GM12873 (cell line): ENCODE results near the gene MEP1A.

Experiments used
- TF ChIP-seq, protein P1 (sequence below): IDR thresholded peaks from 2 replicates; pipeline ENCODE4 v1.5.1; 2012; ENCODE audit warnings: low read depth, mild to moderate bottlenecking, moderate library complexity, low read length, control low read depth; ENCODE audit not compliant: insufficient read depth; ENCODE audit errors: missing control alignments

MEP1A gene, protein sequence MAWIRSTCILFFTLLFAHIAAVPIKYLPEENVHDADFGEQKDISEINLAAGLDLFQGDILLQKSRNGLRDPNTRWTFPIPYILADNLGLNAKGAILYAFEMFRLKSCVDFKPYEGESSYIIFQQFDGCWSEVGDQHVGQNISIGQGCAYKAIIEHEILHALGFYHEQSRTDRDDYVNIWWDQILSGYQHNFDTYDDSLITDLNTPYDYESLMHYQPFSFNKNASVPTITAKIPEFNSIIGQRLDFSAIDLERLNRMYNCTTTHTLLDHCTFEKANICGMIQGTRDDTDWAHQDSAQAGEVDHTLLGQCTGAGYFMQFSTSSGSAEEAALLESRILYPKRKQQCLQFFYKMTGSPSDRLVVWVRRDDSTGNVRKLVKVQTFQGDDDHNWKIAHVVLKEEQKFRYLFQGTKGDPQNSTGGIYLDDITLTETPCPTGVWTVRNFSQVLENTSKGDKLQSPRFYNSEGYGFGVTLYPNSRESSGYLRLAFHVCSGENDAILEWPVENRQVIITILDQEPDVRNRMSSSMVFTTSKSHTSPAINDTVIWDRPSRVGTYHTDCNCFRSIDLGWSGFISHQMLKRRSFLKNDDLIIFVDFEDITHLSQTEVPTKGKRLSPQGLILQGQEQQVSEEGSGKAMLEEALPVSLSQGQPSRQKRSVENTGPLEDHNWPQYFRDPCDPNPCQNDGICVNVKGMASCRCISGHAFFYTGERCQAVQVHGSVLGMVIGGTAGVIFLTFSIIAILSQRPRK

DNA sequence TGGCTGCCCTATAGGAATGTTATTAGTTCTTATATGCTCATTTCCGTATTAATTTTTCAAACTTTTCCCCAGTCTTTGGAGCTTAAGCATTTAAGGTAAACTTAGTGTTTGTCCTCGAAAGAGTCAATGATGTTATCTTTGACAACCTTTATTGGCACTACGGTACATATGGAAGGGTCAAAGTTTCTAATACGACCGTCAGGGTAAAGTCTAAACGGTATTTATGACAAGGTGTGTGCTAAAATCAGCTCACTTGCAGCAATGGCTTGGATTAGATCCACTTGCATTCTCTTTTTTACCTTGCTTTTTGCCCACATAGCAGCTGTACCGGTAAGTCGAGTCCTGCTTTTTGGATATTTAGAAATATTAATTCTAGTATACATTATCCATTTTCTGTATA lies at the start of gene MEP1A:
MEP1A (plus strand) TSS at position 252 of the 400 bp plus-strand sequence; CDS start at position 262, 10 bp downstream.
- TF ChIP-seq, protein P1, sequence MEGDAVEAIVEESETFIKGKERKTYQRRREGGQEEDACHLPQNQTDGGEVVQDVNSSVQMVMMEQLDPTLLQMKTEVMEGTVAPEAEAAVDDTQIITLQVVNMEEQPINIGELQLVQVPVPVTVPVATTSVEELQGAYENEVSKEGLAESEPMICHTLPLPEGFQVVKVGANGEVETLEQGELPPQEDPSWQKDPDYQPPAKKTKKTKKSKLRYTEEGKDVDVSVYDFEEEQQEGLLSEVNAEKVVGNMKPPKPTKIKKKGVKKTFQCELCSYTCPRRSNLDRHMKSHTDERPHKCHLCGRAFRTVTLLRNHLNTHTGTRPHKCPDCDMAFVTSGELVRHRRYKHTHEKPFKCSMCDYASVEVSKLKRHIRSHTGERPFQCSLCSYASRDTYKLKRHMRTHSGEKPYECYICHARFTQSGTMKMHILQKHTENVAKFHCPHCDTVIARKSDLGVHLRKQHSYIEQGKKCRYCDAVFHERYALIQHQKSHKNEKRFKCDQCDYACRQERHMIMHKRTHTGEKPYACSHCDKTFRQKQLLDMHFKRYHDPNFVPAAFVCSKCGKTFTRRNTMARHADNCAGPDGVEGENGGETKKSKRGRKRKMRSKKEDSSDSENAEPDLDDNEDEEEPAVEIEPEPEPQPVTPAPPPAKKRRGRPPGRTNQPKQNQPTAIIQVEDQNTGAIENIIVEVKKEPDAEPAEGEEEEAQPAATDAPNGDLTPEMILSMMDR, result no peak

DNA sequence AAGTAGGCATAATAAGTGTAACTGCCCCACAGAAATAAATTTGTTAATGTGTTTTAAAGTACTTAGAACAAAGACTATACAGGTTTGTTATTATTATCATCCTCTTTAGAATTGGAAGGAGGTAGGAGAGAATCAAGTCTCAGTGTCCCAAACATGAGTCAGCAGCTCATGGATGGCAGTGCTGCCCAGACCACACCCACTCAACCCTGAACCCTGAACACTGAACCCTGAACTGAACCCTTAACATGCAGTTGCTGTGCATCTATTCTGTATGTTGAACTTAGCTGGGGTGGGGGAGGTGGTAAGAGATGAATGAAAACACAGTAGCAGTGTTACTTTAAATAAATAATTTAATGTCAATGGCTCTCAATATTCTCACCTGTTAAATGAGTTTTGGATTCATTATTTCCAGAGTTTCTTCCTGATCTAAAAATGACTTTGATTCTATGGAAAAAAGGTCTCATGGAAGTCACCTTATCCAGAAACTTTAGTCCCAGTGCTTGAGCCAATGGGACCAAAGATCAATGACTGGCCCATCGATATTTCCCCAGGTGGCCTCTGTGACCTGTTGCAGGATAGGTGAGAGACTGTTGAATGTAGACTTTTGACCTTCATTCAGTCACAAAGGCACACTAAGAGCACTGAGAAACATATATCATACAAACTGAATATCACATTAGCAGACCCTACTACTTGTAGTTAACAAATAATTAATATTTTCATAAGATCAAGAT lies 49.6 kb upstream of the MEP1A start:
- TF ChIP-seq, protein P1, result no peak

DNA sequence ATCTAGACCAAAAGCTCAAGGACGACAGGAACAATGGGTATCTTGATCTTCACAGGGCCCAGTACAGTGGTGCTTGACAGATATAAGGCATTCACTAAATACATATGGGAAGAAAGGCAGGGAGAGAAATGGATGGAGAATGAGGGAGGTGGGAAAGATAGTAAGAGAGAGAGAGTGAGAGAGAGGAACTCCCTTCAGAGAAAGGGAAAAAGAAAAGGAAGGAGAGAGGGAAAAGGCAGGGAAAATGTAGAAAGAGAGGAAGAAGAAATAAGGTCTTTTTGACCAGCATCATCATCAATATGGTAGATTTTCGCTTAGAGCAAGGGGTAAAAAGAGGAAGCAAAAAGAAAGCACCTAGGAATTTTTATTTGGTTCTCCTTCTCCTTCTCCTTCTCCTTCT lies 47.2 kb upstream of the MEP1A start:
- TF ChIP-seq, protein P1, result no peak

DNA sequence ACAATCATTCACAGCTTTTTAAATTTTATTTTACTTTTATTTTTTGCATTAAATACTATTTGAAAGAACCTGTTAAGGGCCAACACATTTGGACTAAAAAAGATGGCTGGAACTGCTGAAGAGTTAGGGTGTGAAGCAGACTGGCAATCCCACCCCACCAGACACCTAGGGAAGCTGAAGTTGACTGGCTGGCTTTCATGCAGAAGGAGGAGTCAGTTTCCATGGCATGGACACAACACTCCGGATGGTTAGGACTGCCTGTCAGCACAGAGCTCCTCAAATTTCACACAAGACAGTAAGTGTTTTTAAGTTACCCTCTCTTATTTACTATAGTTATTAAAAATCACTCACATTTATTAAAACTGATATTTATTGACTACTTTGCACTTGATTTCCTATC lies 46.5 kb upstream of the MEP1A start, which contains the start of gene ANKRD66:
ANKRD66 (plus strand) TSS at position 238 of the 400 bp plus-strand sequence. CDS start 5,016 bp downstream, outside the sequence.
- TF ChIP-seq, protein P1, result no peak

DNA sequence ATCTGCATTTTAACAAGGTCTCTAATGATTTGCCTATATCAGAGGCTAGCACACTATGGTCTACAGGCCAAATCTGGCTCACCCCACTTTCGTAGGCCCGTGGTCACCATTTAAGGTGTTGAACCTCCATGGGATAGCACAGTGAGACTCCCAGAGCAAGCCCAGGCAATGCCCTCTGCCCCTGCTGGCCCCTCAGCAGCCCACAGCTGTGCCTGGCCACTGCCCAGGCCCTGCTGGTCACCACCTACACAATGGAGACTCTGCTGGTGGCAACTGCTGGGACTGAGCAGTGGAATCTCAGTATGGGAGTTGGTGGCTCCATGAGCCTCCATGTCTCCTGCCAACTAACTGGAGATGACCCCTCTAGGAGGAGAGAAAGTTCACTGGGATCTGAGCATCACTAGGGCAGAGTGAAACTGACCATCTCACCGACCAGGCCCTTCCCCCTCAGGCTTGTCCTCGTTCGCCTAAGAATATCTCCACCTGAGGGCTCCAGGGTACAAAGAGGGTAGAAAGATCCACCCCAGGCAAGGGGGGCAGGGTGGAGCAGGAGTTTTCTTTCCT lies 44.2 kb upstream of the MEP1A start:
- TF ChIP-seq, protein P1, result no peak

DNA sequence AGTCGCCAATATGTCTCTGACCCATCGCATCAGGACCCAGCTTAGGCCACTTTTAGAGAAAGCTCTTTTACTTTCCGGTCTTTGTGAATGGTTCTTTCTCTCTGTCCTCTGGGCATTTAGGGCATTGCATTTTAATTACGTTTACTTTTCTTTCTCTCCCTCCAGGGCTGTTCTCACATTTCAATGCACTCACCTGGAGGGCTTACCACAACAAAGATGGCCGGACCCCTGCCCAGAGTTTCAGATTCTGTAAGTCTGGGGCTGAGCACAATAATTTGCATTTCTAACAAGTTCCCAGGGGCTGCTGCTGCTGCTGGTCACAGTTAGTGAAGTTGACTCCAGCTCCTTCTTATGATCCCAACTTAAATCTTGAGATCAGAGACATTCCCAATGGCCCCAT lies 43.5 kb upstream of the MEP1A start:
- TF ChIP-seq, protein P1, result no peak
